A549 treated with AZD9567 at 1 μM for 4 hours (cell line): ENCODE data around the gene HMMR. TPM values are rescaled to one million over a fixed set of nuclear protein-coding genes. Genes with fewer than 3 reads are reported as not detected.

Experiments used
- total RNA-seq: library from RNA; stranded (reverse); fragments of 200-300 nt; extraction: Qiagen RNA extraction; gene quantifications from 5 replicates; pipeline ENCODE4 v1.2.3, GENCODE V29; 2022; ENCODE audit not compliant: insufficient read depth

The HMMR gene
- 22.4 to 27.6 TPM (median 26.5 TPM) in 5 replicates for total RNA-seq

GRCh38 chr5:163460562-163461171, at the start of gene HMMR:
TSS of gene HMMR (plus strand) at chr5:163460632. CDS start at chr5:163460693, 61 bp downstream.

GRCh38 chr5:163437309-163438182, 22.9 kb upstream of the HMMR start, which contains the start of gene CCNG1:
TSS of gene CCNG1 (plus strand) at chr5:163437595. CDS start at chr5:163439257, 1,662 bp downstream.

GRCh38 chr5:163459819-163460561, 442 bp upstream of the HMMR start, which contains the start of gene NUDCD2:
TSS of gene NUDCD2 (minus strand) at chr5:163460102. CDS start at chr5:163460050, 52 bp downstream.

GRCh38 chr5:163505368-163506094, 45.1 kb downstream of the HMMR start, which contains the start of gene MAT2B:
TSS of gene MAT2B (plus strand) at chr5:163505619. CDS start at chr5:163505687, 68 bp downstream.

Other genes with a start within 250 kb of the HMMR start
- gene CCNG1, start 23.0 kb upstream of the HMMR start, total RNA-seq = 64.0 to 77.5 TPM (median 69.0 TPM) in 5 replicates
- gene NUDCD2, start 530 bp upstream of the HMMR start, total RNA-seq = 30.1 to 54.3 TPM (median 35.5 TPM) in 5 replicates
- gene MAT2B, start 45.0 kb downstream of the HMMR start, total RNA-seq = 42.2 to 63.8 TPM (median 50.7 TPM) in 5 replicates